SK-N-SH treated with all-trans-retinoic acid at 6 μM for 48 hours (cell line): ENCODE measurements around the gene EDAR.

Source experiments
- ATAC-seq: fragments of 200-7000 bp; cut with Tn5 transposase; 3 replicates; pipeline ENCODE4 v1.9.1; 2020; ENCODE audit warnings: mild to moderate bottlenecking, moderate library complexity
- ARNTL ChIP-seq: fragments of 450-650 bp; formaldehyde crosslinking; IDR thresholded peaks from 2 replicates; pipeline ENCODE4 v1.5.0; 2020; ENCODE audit warnings: low read depth, mild to moderate bottlenecking, moderate library complexity, borderline replicate concordance
- BACH2 ChIP-seq: fragments of 250-450 bp; sonication (Bioruptor Pico); IDR thresholded peaks from 2 replicates; pipeline ENCODE4 v1.9.0; 2021; ENCODE audit warnings: mild to moderate bottlenecking, borderline replicate concordance
- CSDC2 ChIP-seq: fragments of 250-450 bp; sonication (Bioruptor Pico); IDR thresholded peaks from 2 replicates; pipeline ENCODE4 v1.5.0; 2020; ENCODE audit warnings: mild to moderate bottlenecking, moderate library complexity
- ESRRG ChIP-seq: fragments of 250-450 bp; sonication (Bioruptor Pico); IDR thresholded peaks from 2 replicates; pipeline ENCODE4 v1.6.1; 2021; ENCODE audit warnings: mild to moderate bottlenecking
- GLIS3 ChIP-seq: fragments of 250-450 bp; sonication (Bioruptor Pico); IDR thresholded peaks from 2 replicates; pipeline ENCODE4 v1.5.0; 2020; ENCODE audit warnings: mild to moderate bottlenecking, moderate library complexity
- ISL1 ChIP-seq: fragments of 250-450 bp; sonication (Bioruptor Pico); IDR thresholded peaks from 2 replicates; pipeline ENCODE4 v2.1.2; 2022; ENCODE audit warnings: mild to moderate bottlenecking, moderate library complexity
- OSR1 ChIP-seq: fragments of 250-450 bp; sonication (Bioruptor Pico); IDR thresholded peaks from 2 replicates; pipeline ENCODE4 v1.8.0; 2022; ENCODE audit warnings: moderate library complexity, mild to moderate bottlenecking, inconsistent platforms
- PPARA ChIP-seq: fragments of 250-450 bp; sonication (Bioruptor Pico); IDR thresholded peaks from 2 replicates; pipeline ENCODE4 v1.5.0; 2020; ENCODE audit warnings: mild to moderate bottlenecking, borderline replicate concordance
- RARB ChIP-seq: fragments of 250-450 bp; sonication (Bioruptor Pico); IDR thresholded peaks from 2 replicates; pipeline ENCODE4 v1.8.0; 2021; ENCODE audit warnings: mild to moderate bottlenecking, moderate library complexity
- SNAI2 ChIP-seq: fragments of 250-450 bp; sonication (Bioruptor Pico); IDR thresholded peaks from 2 replicates; pipeline ENCODE4 v1.5.0; 2020; ENCODE audit warnings: mild to moderate bottlenecking, moderate library complexity
- TCF4 ChIP-seq: fragments of 250-450 bp; sonication (Bioruptor Pico); IDR thresholded peaks from 2 replicates; pipeline ENCODE4 v1.8.0; 2021; ENCODE audit warnings: mild to moderate bottlenecking, moderate library complexity, borderline replicate concordance
- TOX ChIP-seq: fragments of 250-450 bp; sonication (Bioruptor Pico); IDR thresholded peaks from 2 replicates; pipeline ENCODE4 v1.8.0; 2021; ENCODE audit warnings: mild to moderate bottlenecking, moderate library complexity, borderline replicate concordance
- ZC3H10 ChIP-seq: fragments of 250-450 bp; sonication (Bioruptor Pico); IDR thresholded peaks from 2 replicates; pipeline ENCODE4 v1.5.1; 2021; ENCODE audit warnings: mild to moderate bottlenecking, moderate library complexity
- ZFP3 ChIP-seq: fragments of 250-450 bp; sonication (Bioruptor Pico); IDR thresholded peaks from 2 replicates; pipeline ENCODE4 v1.5.0; 2020; ENCODE audit warnings: mild to moderate bottlenecking, moderate library complexity
- ZFP30 ChIP-seq: fragments of 450-650 bp; formaldehyde crosslinking; IDR thresholded peaks from 2 replicates; pipeline ENCODE4 v1.5.0; 2022; ENCODE audit warnings: mild to moderate bottlenecking, moderate library complexity
- ZNF565 ChIP-seq: fragments of 450-650 bp; formaldehyde crosslinking; conservative IDR thresholded peaks from 2 replicates; pipeline ENCODE4 v1.5.0; 2020; ENCODE audit warnings: low read depth, mild to moderate bottlenecking, moderate library complexity
- ZNF70 ChIP-seq: fragments of 450-650 bp; formaldehyde crosslinking; IDR thresholded peaks from 2 replicates; pipeline ENCODE4 v1.5.0; 2020; ENCODE audit warnings: mild to moderate bottlenecking, moderate library complexity
- ZNF8 ChIP-seq: fragments of 450-650 bp; formaldehyde crosslinking; IDR thresholded peaks from 2 replicates; pipeline ENCODE4 v1.5.0; 2020; ENCODE audit warnings: mild to moderate bottlenecking, moderate library complexity
- TF ChIP-seq, protein P1 (sequence below): fragments of 250-450 bp; sonication (Bioruptor Pico); IDR thresholded peaks from 2 replicates; pipeline ENCODE4 v1.5.1; 2021; ENCODE audit warnings: mild to moderate bottlenecking, moderate library complexity
- TF ChIP-seq, protein P2 (sequence below): fragments of 250-450 bp; sonication (Bioruptor Pico); IDR thresholded peaks from 2 replicates; pipeline ENCODE4 v1.5.1; 2020; ENCODE audit warnings: low read depth, mild to moderate bottlenecking, moderate library complexity
- TF ChIP-seq, protein P3 (sequence below): fragments of 250-450 bp; sonication (Bioruptor Pico); IDR thresholded peaks from 2 replicates; pipeline ENCODE4 v1.8.0; 2021; ENCODE audit warnings: low read depth, mild to moderate bottlenecking, moderate library complexity, borderline replicate concordance
- TF ChIP-seq, protein P4 (sequence below): fragments of 250-450 bp; sonication (Bioruptor Pico); IDR thresholded peaks from 2 replicates; pipeline ENCODE4 v1.8.0; 2020; ENCODE audit warnings: mild to moderate bottlenecking, moderate library complexity, borderline replicate concordance

EDAR gene

DNA sequence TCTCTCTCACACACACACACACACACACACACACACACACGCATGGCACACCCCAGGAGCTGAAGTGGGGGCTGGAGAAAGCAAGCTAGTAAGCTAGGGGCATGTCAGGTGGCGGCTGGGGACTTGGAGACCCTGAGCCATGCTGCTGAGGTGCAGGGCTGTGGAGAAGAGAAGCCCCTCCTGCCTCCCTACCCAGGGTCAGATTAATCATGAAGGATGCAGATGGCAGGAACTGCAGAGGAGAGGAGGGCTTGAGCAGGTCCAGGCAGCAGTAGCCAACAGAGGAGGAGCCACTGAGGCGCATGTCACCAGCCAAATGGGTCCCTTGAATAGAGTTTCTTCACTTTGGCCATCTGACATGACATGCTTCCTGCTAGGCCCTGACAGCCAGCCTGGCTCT lies 9.6 kb downstream of the EDAR start:
- ATAC-seq, result no peak
- TF ChIP-seq ISL1, result no peak
- TF ChIP-seq OSR1 (CRISPR knock-in tag), result no peak
- no peak for TF ChIP-seq PPARA (CRISPR knock-in tag)
- TF ChIP-seq, protein P1, sequence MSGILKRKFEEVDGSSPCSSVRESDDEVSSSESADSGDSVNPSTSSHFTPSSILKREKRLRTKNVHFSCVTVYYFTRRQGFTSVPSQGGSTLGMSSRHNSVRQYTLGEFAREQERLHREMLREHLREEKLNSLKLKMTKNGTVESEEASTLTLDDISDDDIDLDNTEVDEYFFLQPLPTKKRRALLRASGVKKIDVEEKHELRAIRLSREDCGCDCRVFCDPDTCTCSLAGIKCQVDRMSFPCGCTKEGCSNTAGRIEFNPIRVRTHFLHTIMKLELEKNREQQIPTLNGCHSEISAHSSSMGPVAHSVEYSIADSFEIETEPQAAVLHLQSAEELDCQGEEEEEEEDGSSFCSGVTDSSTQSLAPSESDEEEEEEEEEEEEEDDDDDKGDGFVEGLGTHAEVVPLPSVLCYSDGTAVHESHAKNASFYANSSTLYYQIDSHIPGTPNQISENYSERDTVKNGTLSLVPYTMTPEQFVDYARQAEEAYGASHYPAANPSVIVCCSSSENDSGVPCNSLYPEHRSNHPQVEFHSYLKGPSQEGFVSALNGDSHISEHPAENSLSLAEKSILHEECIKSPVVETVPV (CRISPR knock-in tag), result no peak
- no peak for TF ChIP-seq ZC3H10 (CRISPR knock-in tag)
- TF ChIP-seq ZNF8 (CRISPR knock-in tag), result no peak
- TF ChIP-seq, protein P2, sequence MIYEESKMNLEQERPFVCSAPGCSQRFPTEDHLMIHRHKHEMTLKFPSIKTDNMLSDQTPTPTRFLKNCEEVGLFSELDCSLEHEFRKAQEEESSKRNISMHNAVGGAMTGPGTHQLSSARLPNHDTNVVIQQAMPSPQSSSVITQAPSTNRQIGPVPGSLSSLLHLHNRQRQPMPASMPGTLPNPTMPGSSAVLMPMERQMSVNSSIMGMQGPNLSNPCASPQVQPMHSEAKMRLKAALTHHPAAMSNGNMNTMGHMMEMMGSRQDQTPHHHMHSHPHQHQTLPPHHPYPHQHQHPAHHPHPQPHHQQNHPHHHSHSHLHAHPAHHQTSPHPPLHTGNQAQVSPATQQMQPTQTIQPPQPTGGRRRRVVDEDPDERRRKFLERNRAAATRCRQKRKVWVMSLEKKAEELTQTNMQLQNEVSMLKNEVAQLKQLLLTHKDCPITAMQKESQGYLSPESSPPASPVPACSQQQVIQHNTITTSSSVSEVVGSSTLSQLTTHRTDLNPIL, result no peak
- no peak for TF ChIP-seq GLIS3
- TF ChIP-seq ESRRG (CRISPR knock-in tag), result no peak
- TF ChIP-seq BACH2 (CRISPR knock-in tag), result no peak
- TF ChIP-seq ZFP3 (CRISPR knock-in tag), result no peak
- no peak for TF ChIP-seq SNAI2 (CRISPR knock-in tag)
- TF ChIP-seq ZNF70 (CRISPR knock-in tag), result no peak
- TF ChIP-seq TOX, result no peak
- TF ChIP-seq ZFP30 (CRISPR knock-in tag), result no peak
- TF ChIP-seq ZNF565, result no peak
- TF ChIP-seq ARNTL (CRISPR knock-in tag), result no peak
- TF ChIP-seq, protein P3, sequence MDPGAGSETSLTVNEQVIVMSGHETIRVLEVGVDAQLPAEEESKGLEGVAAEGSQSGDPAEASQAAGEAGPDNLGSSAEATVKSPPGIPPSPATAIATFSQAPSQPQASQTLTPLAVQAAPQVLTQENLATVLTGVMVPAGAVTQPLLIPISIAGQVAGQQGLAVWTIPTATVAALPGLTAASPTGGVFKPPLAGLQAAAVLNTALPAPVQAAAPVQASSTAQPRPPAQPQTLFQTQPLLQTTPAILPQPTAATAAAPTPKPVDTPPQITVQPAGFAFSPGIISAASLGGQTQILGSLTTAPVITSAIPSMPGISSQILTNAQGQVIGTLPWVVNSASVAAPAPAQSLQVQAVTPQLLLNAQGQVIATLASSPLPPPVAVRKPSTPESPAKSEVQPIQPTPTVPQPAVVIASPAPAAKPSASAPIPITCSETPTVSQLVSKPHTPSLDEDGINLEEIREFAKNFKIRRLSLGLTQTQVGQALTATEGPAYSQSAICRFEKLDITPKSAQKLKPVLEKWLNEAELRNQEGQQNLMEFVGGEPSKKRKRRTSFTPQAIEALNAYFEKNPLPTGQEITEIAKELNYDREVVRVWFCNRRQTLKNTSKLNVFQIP (CRISPR knock-in tag), result no peak
- TF ChIP-seq TCF4, result no peak

DNA sequence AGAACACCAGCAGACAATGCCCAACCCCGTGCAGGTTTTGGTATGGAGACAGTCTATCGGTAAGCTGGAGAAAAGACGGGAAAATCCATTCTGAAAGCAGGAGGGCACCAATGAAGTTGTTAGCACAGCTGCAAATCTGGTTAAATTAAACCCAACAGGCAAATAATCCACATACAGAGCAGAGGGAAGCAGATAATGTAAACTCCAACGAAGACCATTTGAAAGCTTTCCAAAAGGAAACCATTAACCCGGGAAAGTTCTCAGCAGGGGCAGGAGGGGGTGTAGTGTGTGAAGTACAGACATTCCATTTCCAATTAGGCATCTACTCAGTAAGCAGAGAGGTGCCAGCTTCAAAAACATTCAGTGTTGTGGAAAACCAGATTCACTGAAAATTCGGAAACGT lies 10.3 kb downstream of the EDAR start:
- no peak for TF ChIP-seq ESRRG (CRISPR knock-in tag)
- TF ChIP-seq, protein P1 (CRISPR knock-in tag), result no peak
- no peak for ATAC-seq

DNA sequence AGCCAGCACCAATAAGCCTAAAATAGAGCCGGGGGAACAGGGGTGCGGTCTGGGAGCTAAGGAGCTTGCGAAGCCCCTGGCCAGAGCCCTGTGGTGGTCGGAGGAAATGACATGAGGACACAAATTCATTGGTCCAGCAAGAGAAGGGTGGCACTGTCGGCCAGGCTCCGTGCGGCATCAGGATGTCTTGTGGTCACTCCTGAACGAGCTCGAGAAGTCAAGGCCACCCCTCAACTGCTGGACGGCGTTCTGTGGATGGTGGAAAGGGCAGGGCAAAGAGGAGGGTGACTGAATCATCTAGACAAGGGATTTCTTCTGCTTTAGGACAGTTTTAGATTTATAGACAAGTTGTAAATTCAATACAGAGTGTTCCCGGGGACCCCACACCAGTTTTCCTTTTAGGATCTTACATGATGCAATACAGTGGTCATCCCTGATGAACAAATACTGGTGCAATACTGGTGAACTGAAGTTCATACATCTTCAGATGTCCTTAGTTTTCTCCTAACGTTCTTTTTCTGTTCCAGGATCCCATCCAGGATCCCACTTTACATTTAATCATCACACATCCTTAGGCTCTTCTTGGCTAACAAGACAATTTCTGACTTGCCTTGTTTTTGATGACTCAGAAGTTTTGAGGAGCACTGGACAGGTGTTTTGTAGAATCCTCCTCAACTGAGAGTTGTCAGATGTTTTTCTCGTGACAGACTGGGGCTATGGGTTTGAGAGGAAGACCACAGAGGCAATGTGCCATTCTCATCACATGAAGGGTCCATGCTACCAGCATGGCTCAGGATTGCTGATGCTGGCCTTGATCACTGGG lies 13.2 kb downstream of the EDAR start:
- no peak for ATAC-seq
- TF ChIP-seq, protein P3 (CRISPR knock-in tag), result no peak
- TF ChIP-seq GLIS3 (no peak), RARB (CRISPR knock-in tag) (no peak), ZNF565 (no peak), TOX (no peak), CSDC2 (no peak), SNAI2 (CRISPR knock-in tag) (no peak), BACH2 (CRISPR knock-in tag) (no peak), ISL1 (no peak), ZC3H10 (CRISPR knock-in tag) (no peak)
- TF ChIP-seq, protein P4, sequence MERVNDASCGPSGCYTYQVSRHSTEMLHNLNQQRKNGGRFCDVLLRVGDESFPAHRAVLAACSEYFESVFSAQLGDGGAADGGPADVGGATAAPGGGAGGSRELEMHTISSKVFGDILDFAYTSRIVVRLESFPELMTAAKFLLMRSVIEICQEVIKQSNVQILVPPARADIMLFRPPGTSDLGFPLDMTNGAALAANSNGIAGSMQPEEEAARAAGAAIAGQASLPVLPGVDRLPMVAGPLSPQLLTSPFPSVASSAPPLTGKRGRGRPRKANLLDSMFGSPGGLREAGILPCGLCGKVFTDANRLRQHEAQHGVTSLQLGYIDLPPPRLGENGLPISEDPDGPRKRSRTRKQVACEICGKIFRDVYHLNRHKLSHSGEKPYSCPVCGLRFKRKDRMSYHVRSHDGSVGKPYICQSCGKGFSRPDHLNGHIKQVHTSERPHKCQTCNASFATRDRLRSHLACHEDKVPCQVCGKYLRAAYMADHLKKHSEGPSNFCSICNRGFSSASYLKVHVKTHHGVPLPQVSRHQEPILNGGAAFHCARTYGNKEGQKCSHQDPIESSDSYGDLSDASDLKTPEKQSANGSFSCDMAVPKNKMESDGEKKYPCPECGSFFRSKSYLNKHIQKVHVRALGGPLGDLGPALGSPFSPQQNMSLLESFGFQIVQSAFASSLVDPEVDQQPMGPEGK (CRISPR knock-in tag), result no peak
